K562 (cell line): ENCODE results near the gene ACADL. TPM values are rescaled to one million over a fixed set of nuclear protein-coding genes. Genes with fewer than 3 reads are reported as not detected.

ENCODE experiments used
- CSDE1 ChIP-seq, 2 experiments: fragments of 450-650 bp; IDR thresholded peaks; 2 replicates each; pipeline ENCODE4 v1.6.1; 2016; ENCODE audit warnings: mild to moderate bottlenecking in 1 of 2
- HEY1 ChIP-seq: fragments of 250-450 bp; sonication (Bioruptor Pico); IDR thresholded peaks from 2 replicates; pipeline ENCODE4 v1.5.0; 2020; ENCODE audit warnings: mild to moderate bottlenecking, moderate library complexity, borderline replicate concordance
- SIN3B ChIP-seq: fragments of 450-650 bp; IDR thresholded peaks from 2 replicates; pipeline ENCODE4 v1.6.1; 2017; ENCODE audit warnings: low read depth, mild to moderate bottlenecking, moderate library complexity
- TEAD2 ChIP-seq: fragments of 450-650 bp; IDR thresholded peaks from 2 replicates; pipeline ENCODE4 v1.6.1; 2016; ENCODE audit warnings: missing genetic modification characterization, control low read depth, missing compliant biosample characterization
- TFAM ChIP-seq: fragments of 250-450 bp; sonication (Bioruptor Pico); conservative IDR thresholded peaks from 2 replicates; pipeline ENCODE4 v1.5.0; 2021; ENCODE audit warnings: mild to moderate bottlenecking, moderate library complexity
- ZBTB49 ChIP-seq: sonication (generic); formaldehyde crosslinking; IDR thresholded peaks from 2 replicates; pipeline ENCODE4 v1.8.0; 2022; ENCODE audit warnings: missing genetic modification reagents, mild to moderate bottlenecking, borderline replicate concordance
- ZNF133 ChIP-seq: fragments of 250-450 bp; sonication (Bioruptor Pico); IDR thresholded peaks from 2 replicates; pipeline ENCODE4 v1.4.0; 2020; ENCODE audit warnings: mild to moderate bottlenecking
- ZNF398 ChIP-seq: fragments of 250-450 bp; sonication (Bioruptor Pico); IDR thresholded peaks from 2 replicates; pipeline ENCODE4 v1.8.0; 2021; ENCODE audit warnings: moderate library complexity, mild to moderate bottlenecking, inconsistent platforms
- ZNF551 ChIP-seq: fragments of 250-450 bp; sonication (Bioruptor Pico); IDR thresholded peaks from 2 replicates; pipeline ENCODE4 v1.5.0; 2021; ENCODE audit warnings: mild to moderate bottlenecking, moderate library complexity
- polyA plus RNA-seq, 8 experiments: library from polyadenylated mRNA; depleted of rRNA in 4 of 8; stranded (reverse) in 5 of 8; unstranded in 3 of 8; fragments of >200 nt; fragmentation: Nextera tagmentation in 2 of 8; fragmentation: Illumina TruSeq in 1 of 8; extraction: Ambion mirVana in 2 of 8; extraction: Trizol in 1 of 8; gene quantifications; 2 replicates each; pipeline versions ENCODE4 v1.2.1 to v1.2.3, GENCODE V29; 2011 to 2014; ENCODE audit warnings: inconsistent platforms in 1 of 8, missing spikeins in 1 of 8
- total RNA-seq, 7 experiments: library from RNA; depleted of rRNA in 6 of 7; stranded (reverse); fragments of >200 nt in 6 of 7; fragmentation: Illumina TruSeq in 2 of 7; extraction: Trizol in 2 of 7; gene quantifications; 2 replicates each; pipeline versions ENCODE4 v1.2.1 to v1.2.3, GENCODE V29; 2011 to 2021; ENCODE audit warnings: low replicate concordance in 1 of 7
- TF ChIP-seq, protein P1 (sequence below): fragments of 250-450 bp; sonication (Bioruptor Pico); IDR thresholded peaks from 2 replicates; pipeline ENCODE4 v1.8.0; 2022; ENCODE audit warnings: inconsistent platforms, mild to moderate bottlenecking, moderate library complexity, borderline replicate concordance
- TF ChIP-seq, protein P2 (sequence below): sonication (generic); formaldehyde crosslinking; IDR thresholded peaks from 2 replicates; pipeline ENCODE4 v1.5.0; 2020; ENCODE audit warnings: missing genetic modification reagents
- TF ChIP-seq, protein P3 (sequence below): fragments of 250-450 bp; sonication (Bioruptor Pico); IDR thresholded peaks from 2 replicates; pipeline ENCODE4 v1.5.0; 2022; ENCODE audit warnings: mild to moderate bottlenecking
- TF ChIP-seq, protein P4 (sequence below): fragments of 450-650 bp; IDR thresholded peaks from 2 replicates; pipeline ENCODE4 v1.6.1; 2018; ENCODE audit not compliant: partially characterized antibody

ACADL gene
- total and polyA plus RNA-seq, 9 of the 15 experiments (the other 6 are each of a cell fraction or from before 2014, with no cell fraction given), result 0.07 TPM; not detected in 8

- no peak for TF ChIP-seq HEY1 (CRISPR knock-in tag)
- TF ChIP-seq, protein P1, sequence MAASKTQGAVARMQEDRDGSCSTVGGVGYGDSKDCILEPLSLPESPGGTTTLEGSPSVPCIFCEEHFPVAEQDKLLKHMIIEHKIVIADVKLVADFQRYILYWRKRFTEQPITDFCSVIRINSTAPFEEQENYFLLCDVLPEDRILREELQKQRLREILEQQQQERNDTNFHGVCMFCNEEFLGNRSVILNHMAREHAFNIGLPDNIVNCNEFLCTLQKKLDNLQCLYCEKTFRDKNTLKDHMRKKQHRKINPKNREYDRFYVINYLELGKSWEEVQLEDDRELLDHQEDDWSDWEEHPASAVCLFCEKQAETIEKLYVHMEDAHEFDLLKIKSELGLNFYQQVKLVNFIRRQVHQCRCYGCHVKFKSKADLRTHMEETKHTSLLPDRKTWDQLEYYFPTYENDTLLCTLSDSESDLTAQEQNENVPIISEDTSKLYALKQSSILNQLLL, result no peak
- no peak for TF ChIP-seq ZNF133 (CRISPR knock-in tag)
- TF ChIP-seq, protein P2, sequence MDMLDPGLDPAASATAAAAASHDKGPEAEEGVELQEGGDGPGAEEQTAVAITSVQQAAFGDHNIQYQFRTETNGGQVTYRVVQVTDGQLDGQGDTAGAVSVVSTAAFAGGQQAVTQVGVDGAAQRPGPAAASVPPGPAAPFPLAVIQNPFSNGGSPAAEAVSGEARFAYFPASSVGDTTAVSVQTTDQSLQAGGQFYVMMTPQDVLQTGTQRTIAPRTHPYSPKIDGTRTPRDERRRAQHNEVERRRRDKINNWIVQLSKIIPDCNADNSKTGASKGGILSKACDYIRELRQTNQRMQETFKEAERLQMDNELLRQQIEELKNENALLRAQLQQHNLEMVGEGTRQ (CRISPR knock-in tag), result peak; percentile 97
- no peak for TF ChIP-seq CSDE1 (IDR thresholded peaks at IDR 0.05)
- no peak for TF ChIP-seq ZNF551 (CRISPR knock-in tag)
- TF ChIP-seq ZNF398, result no peak
- no peak for TF ChIP-seq ZBTB49 (CRISPR knock-in tag)
- no peak for TF ChIP-seq SIN3B
- TF ChIP-seq TEAD2 (tag), result no peak
- TF ChIP-seq, protein P3, sequence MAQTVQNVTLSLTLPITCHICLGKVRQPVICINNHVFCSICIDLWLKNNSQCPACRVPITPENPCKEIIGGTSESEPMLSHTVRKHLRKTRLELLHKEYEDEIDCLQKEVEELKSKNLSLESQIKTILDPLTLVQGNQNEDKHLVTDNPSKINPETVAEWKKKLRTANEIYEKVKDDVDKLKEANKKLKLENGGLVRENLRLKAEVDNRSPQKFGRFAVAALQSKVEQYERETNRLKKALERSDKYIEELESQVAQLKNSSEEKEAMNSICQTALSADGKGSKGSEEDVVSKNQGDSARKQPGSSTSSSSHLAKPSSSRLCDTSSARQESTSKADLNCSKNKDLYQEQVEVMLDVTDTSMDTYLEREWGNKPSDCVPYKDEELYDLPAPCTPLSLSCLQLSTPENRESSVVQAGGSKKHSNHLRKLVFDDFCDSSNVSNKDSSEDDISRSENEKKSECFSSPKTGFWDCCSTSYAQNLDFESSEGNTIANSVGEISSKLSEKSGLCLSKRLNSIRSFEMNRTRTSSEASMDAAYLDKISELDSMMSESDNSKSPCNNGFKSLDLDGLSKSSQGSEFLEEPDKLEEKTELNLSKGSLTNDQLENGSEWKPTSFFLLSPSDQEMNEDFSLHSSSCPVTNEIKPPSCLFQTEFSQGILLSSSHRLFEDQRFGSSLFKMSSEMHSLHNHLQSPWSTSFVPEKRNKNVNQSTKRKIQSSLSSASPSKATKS (CRISPR knock-in tag), result no peak
- no peak for TF ChIP-seq TFAM
- TF ChIP-seq, protein P4, sequence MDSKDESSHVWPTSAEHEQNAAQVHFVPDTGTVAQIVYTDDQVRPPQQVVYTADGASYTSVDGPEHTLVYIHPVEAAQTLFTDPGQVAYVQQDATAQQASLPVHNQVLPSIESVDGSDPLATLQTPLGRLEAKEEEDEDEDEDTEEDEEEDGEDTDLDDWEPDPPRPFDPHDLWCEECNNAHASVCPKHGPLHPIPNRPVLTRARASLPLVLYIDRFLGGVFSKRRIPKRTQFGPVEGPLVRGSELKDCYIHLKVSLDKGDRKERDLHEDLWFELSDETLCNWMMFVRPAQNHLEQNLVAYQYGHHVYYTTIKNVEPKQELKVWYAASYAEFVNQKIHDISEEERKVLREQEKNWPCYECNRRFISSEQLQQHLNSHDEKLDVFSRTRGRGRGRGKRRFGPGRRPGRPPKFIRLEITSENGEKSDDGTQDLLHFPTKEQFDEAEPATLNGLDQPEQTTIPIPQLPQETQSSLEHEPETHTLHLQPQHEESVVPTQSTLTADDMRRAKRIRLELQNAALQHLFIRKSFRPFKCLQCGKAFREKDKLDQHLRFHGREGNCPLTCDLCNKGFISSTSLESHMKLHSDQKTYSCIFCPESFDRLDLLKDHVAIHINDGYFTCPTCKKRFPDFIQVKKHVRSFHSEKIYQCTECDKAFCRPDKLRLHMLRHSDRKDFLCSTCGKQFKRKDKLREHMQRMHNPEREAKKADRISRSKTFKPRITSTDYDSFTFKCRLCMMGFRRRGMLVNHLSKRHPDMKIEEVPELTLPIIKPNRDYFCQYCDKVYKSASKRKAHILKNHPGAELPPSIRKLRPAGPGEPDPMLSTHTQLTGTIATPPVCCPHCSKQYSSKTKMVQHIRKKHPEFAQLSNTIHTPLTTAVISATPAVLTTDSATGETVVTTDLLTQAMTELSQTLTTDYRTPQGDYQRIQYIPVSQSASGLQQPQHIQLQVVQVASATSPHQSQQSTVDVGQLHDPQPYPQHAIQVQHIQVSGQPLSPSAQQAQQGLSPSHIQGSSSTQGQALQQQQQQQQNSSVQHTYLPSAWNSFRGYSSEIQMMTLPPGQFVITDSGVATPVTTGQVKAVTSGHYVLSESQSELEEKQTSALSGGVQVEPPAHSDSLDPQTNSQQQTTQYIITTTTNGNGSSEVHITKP, result no peak
Observed at GRCh38 chr2:210170446-210171303, 54.6 kb downstream of the ACADL start (continued).
